Fibroblast of lung (primary cell): Measurements from ENCODE around the gene PCDHAC1. TPM values are rescaled to one million over a fixed set of nuclear protein-coding genes. Genes with fewer than 3 reads are reported as not detected.

Experiments
- DNase-seq, 2 donors: peaks; one replicate each; pipeline versions ENCODE4 v3.0.0 to v3.0.0-alpha.2; 2010; ENCODE audit warnings: low read depth in 2 of 2
- H2AFZ ChIP-seq: 2 replicates; pipeline ENCODE4 v1.5.1; 2012; ENCODE audit warnings: low read length, control low read depth, inconsistent platforms
- H3K27ac ChIP-seq: 2 replicates; pipeline ENCODE4 v1.5.1; 2011; ENCODE audit warnings: low read length, control low read depth; ENCODE audit not compliant: insufficient read depth
- H3K27me3 ChIP-seq: 2 replicates; pipeline ENCODE4 v1.5.1; 2011; ENCODE audit warnings: mild to moderate bottlenecking, low read length; ENCODE audit not compliant: control insufficient read depth, insufficient read depth
- H3K36me3 ChIP-seq: 2 replicates; pipeline ENCODE4 v1.5.1; 2011; ENCODE audit warnings: low read length; ENCODE audit not compliant: control insufficient read depth, insufficient read depth
- H3K4me1 ChIP-seq: 2 replicates; pipeline ENCODE4 v1.5.1; 2011; ENCODE audit warnings: low read length; ENCODE audit not compliant: control insufficient read depth, insufficient read depth; ENCODE audit errors: extremely low read depth
- H3K4me2 ChIP-seq: 2 replicates; pipeline ENCODE4 v1.5.1; 2011; ENCODE audit warnings: low read length, control low read depth; ENCODE audit not compliant: insufficient read depth; ENCODE audit errors: extremely low read depth
- H3K4me3 ChIP-seq, 4 experiments: fragments of 200-600 bp in 1 of 4; sonication (generic) in 1 of 4; replicated peaks in 1 of 4; 2 replicates each; pipeline ENCODE4 v1.5.1; 2011 to 2016; ENCODE audit warnings: low read length in 4 of 4, low read depth in 3 of 4, mild to moderate bottlenecking in 3 of 4, control low read depth in 2 of 4, inconsistent platforms in 1 of 4, mixed read lengths in 1 of 4; ENCODE audit not compliant: insufficient read depth in 1 of 4; ENCODE audit errors: control extremely low read depth in 1 of 4
- H3K79me2 ChIP-seq: 2 replicates; pipeline ENCODE4 v1.5.1; 2012; ENCODE audit warnings: mild to moderate bottlenecking, low read length, inconsistent platforms; ENCODE audit not compliant: control insufficient read depth, insufficient read depth
- H3K9ac ChIP-seq: 2 replicates; pipeline ENCODE4 v1.5.1; 2011; ENCODE audit warnings: mild to moderate bottlenecking, low read length, control low read depth; ENCODE audit not compliant: insufficient read depth
- H3K9me3 ChIP-seq: 2 replicates; pipeline ENCODE4 v1.5.1; 2012; ENCODE audit warnings: low read depth, low read length; ENCODE audit not compliant: control insufficient read depth, insufficient read depth
- H4K20me1 ChIP-seq: 2 replicates; pipeline ENCODE4 v1.5.1; 2011; ENCODE audit warnings: low read length; ENCODE audit not compliant: control insufficient read depth, insufficient read depth; ENCODE audit errors: extremely low read depth
- EZH2 ChIP-seq: IDR thresholded peaks from 2 replicates; pipeline ENCODE4 v1.5.1; 2012; ENCODE audit warnings: low read length, control low read depth, mild to moderate bottlenecking; ENCODE audit errors: missing control alignments
- polyA plus RNA-seq, 2 donors: library from polyadenylated mRNA; depleted of rRNA in 1 of 2; stranded (reverse) in 1 of 2; unstranded in 1 of 2; fragments of >200 nt; gene quantifications; 2 replicates each; pipeline ENCODE4 v1.2.1, GENCODE V29; 2011 to 2012; ENCODE audit warnings: missing spikeins in 1 of 2
- total RNA-seq: library from RNA; depleted of rRNA; stranded (reverse); fragments of >200 nt; gene quantifications from 2 replicates; pipeline ENCODE4 v1.2.1, GENCODE V29; 2014
- TF ChIP-seq, protein P1 (sequence below), 2 donors: IDR thresholded peaks in 1 of 2; conservative IDR thresholded peaks in 1 of 2; 1 replicate in 1 of 2; 2 replicates in 1 of 2; pipeline ENCODE4 v1.5.1; 2011 to 2012; ENCODE audit warnings: low read length in 2 of 2, control low read depth in 1 of 2, inconsistent platforms in 1 of 2, low read depth in 1 of 2, mild to moderate bottlenecking in 1 of 2

Gene PCDHAC1
- total and polyA plus RNA-seq, 2 donors (not counting 1 experiment from before 2014, with no cell fraction given): 0.14 to 0.66 TPM

DNA sequence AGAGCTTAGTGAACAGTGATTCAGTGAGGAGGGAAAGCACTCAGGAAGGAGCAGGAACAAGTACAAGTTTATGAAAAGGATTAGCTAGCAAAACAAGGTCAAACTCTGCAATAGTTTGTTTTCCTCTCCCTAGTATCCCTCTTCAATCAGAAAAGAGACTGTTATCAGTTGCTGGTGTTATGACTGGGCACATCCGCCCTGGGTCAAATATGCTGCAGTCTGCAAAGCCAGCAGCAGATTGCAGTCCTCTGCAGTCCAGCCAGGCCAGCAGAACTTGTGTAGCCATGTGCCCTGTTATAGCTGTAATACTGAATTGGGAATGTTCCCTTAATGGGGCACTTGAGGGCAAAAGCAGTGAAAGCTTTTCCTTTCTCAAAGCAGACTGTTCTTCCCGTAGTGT, 52.2 kb downstream of the PCDHAC1 start:
- H3K79me2 ChIP-seq: no peaks in the 10 kb centered on the region
- no peaks in the 10 kb centered on the region for H4K20me1 ChIP-seq
- H3K9ac ChIP-seq: no peak overlapping the region
- no peak overlapping the region for H3K4me2 ChIP-seq
- H3K4me3 ChIP-seq: no peak overlapping the region
- DNase-seq: no peak
- no peak for TF ChIP-seq EZH2
- TF ChIP-seq, protein P1, sequence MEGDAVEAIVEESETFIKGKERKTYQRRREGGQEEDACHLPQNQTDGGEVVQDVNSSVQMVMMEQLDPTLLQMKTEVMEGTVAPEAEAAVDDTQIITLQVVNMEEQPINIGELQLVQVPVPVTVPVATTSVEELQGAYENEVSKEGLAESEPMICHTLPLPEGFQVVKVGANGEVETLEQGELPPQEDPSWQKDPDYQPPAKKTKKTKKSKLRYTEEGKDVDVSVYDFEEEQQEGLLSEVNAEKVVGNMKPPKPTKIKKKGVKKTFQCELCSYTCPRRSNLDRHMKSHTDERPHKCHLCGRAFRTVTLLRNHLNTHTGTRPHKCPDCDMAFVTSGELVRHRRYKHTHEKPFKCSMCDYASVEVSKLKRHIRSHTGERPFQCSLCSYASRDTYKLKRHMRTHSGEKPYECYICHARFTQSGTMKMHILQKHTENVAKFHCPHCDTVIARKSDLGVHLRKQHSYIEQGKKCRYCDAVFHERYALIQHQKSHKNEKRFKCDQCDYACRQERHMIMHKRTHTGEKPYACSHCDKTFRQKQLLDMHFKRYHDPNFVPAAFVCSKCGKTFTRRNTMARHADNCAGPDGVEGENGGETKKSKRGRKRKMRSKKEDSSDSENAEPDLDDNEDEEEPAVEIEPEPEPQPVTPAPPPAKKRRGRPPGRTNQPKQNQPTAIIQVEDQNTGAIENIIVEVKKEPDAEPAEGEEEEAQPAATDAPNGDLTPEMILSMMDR (conservative IDR thresholded peaks at IDR 0.05 in 1 of 2, IDR thresholded peaks at IDR 0.05 in 1 of 2; ENCODE audit: low read depth in 1 of 2, low read length in 2 of 2): no peak
- no peaks in the 10 kb centered on the region for H3K36me3 ChIP-seq
- no peaks in the 10 kb centered on the region for H3K4me1 ChIP-seq
- H3K27ac ChIP-seq: no peak overlapping the region
- no peaks in the 10 kb centered on the region for H3K9me3 ChIP-seq
- no peak overlapping the region for H2AFZ ChIP-seq
- no peaks in the 10 kb centered on the region for H3K27me3 ChIP-seq

DNA sequence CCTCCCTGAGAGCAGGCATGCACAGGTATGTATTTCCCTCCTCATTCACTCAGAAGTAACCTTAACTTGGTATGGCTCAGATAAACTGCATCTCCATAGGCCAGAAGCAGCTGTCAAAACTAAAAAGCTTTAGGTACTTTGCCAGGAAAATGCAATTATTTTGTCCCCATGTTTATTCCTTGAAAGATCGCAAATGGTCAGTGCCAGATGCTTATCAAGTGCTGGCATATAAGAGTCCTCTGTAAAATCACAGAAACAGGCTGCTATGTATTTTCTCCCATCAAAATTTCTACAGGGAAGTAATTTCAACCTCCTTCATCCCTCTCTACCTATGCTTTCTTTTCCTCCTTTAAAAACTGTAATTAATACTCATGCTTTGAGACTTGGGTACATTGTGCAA, 52.9 kb downstream of the PCDHAC1 start:
- Histone ChIP-seq H3K9ac (no peak overlapping the region), H3K27ac (no peak overlapping the region), H3K4me1 (no peaks in the 10 kb centered on the region), H3K4me3 (no peak overlapping the region), H2AFZ (no peak overlapping the region), H3K9me3 (no peaks in the 10 kb centered on the region), H3K27me3 (no peaks in the 10 kb centered on the region), H3K79me2 (no peaks in the 10 kb centered on the region), H3K4me2 (no peak overlapping the region), H4K20me1 (no peaks in the 10 kb centered on the region), H3K36me3 (no peaks in the 10 kb centered on the region)
- TF ChIP-seq EZH2: no peak
- TF ChIP-seq, protein P1 (conservative IDR thresholded peaks at IDR 0.05 in 1 of 2, IDR thresholded peaks at IDR 0.05 in 1 of 2; ENCODE audit: low read depth in 1 of 2, low read length in 2 of 2): no peak
- no peak for DNase-seq

Other genes with a start within 250 kb of the PCDHAC1 start
- 51.9 and 53.2 TPM in 2 replicates for gene HARS1, start 234.9 kb upstream of the PCDHAC1 start, total RNA-seq
- gene HARS1, start 234.9 kb upstream of the PCDHAC1 start, polyA plus RNA-seq: 85.8 and 110 TPM in 2 replicates
- gene HARS2, start 234.8 kb upstream of the PCDHAC1 start, total RNA-seq: 26.2 and 30.1 TPM in 2 replicates
- gene HARS2, start 234.8 kb upstream of the PCDHAC1 start, polyA plus RNA-seq: 27.1 and 27.8 TPM in 2 replicates
- 69.4 and 77.0 TPM in 2 replicates for gene ZMAT2, start 225.9 kb upstream of the PCDHAC1 start, total RNA-seq
- gene ZMAT2, start 225.9 kb upstream of the PCDHAC1 start, polyA plus RNA-seq: 85.5 and 85.6 TPM in 2 replicates
- under 0.01 TPM in 2 replicates for gene PCDHA1, start 140.2 kb upstream of the PCDHAC1 start, total RNA-seq
- 0.05 and 0.12 TPM in 2 replicates for gene PCDHA1, start 140.2 kb upstream of the PCDHAC1 start, polyA plus RNA-seq
- under 0.01 and 0.33 TPM in 2 replicates for gene PCDHA2, start 131.4 kb upstream of the PCDHAC1 start, total RNA-seq
- gene PCDHA2, start 131.4 kb upstream of the PCDHAC1 start, polyA plus RNA-seq: 0.10 TPM in 1 of 2 replicates, not detected in the other
- 0.26 and 1.2 TPM in 2 replicates for gene PCDHA3, start 125.2 kb upstream of the PCDHAC1 start, total RNA-seq
- gene PCDHA3, start 125.2 kb upstream of the PCDHAC1 start, polyA plus RNA-seq: 0.07 and 0.89 TPM in 2 replicates
- 0.51 and 1.2 TPM in 2 replicates for gene PCDHA4, start 119.2 kb upstream of the PCDHAC1 start, total RNA-seq
- 0.05 and 0.42 TPM in 2 replicates for gene PCDHA4, start 119.2 kb upstream of the PCDHAC1 start, polyA plus RNA-seq
- gene PCDHA5, start 104.7 kb upstream of the PCDHAC1 start, total RNA-seq: 0.33 TPM in 1 of 2 replicates, not detected in the other
- gene PCDHA5, start 104.7 kb upstream of the PCDHAC1 start, polyA plus RNA-seq: 0.01 and 0.24 TPM in 2 replicates
- 0.51 and 3.6 TPM in 2 replicates for gene PCDHA6, start 98.3 kb upstream of the PCDHAC1 start, total RNA-seq
- gene PCDHA6, start 98.3 kb upstream of the PCDHAC1 start, polyA plus RNA-seq: 0.11 and 2.8 TPM in 2 replicates
- gene PCDHA7, start 92.0 kb upstream of the PCDHAC1 start, total RNA-seq: 0.26 and 2.1 TPM in 2 replicates
- gene PCDHA7, start 92.0 kb upstream of the PCDHAC1 start, polyA plus RNA-seq: 0.10 and 2.5 TPM in 2 replicates
- gene PCDHA8, start 85.1 kb upstream of the PCDHAC1 start, total RNA-seq: under 0.01 and 0.33 TPM in 2 replicates
- 0.01 and 0.33 TPM in 2 replicates for gene PCDHA8, start 85.1 kb upstream of the PCDHAC1 start, polyA plus RNA-seq
- gene PCDHA9, start 77.9 kb upstream of the PCDHAC1 start, total RNA-seq: 0.26 and 0.33 TPM in 2 replicates
- gene PCDHA9, start 77.9 kb upstream of the PCDHAC1 start, polyA plus RNA-seq: 0.03 TPM in 1 of 2 replicates, not detected in the other
- 0.26 and 0.66 TPM in 2 replicates for gene PCDHA10, start 70.4 kb upstream of the PCDHAC1 start, total RNA-seq
- gene PCDHA10, start 70.4 kb upstream of the PCDHAC1 start, polyA plus RNA-seq: 0.09 and 2.0 TPM in 2 replicates
- 0.51 and 0.66 TPM in 2 replicates for gene PCDHA11, start 57.3 kb upstream of the PCDHAC1 start, total RNA-seq
- gene PCDHA11, start 57.3 kb upstream of the PCDHAC1 start, polyA plus RNA-seq: 0.15 TPM in 1 of 2 replicates, not detected in the other
- 0.26 and 0.50 TPM in 2 replicates for gene PCDHA12, start 51.0 kb upstream of the PCDHAC1 start, total RNA-seq
- not detected in 2 replicates for gene PCDHA12, start 51.0 kb upstream of the PCDHAC1 start, polyA plus RNA-seq
- under 0.01 and 0.33 TPM in 2 replicates for gene PCDHA13, start 44.2 kb upstream of the PCDHAC1 start, total RNA-seq
- 0.02 TPM in 1 of 2 replicates, not detected in the other for gene PCDHA13, start 44.2 kb upstream of the PCDHAC1 start, polyA plus RNA-seq
- 1.7 and 2.6 TPM in 2 replicates for gene PCDHAC2, start 40.2 kb downstream of the PCDHAC1 start, total RNA-seq
- gene PCDHAC2, start 40.2 kb downstream of the PCDHAC1 start, polyA plus RNA-seq: 0.03 and 0.48 TPM in 2 replicates
- not detected in 2 replicates for gene PCDHB1, start 125.1 kb downstream of the PCDHAC1 start, total RNA-seq
- gene PCDHB1, start 125.1 kb downstream of the PCDHAC1 start, polyA plus RNA-seq: not detected in 2 replicates
- 1.8 and 4.6 TPM in 2 replicates for gene PCDHB2, start 168.3 kb downstream of the PCDHAC1 start, total RNA-seq
- 0.91 and 3.1 TPM in 2 replicates for gene PCDHB2, start 168.3 kb downstream of the PCDHAC1 start, polyA plus RNA-seq
- gene PCDHB3, start 174.2 kb downstream of the PCDHAC1 start, total RNA-seq: 0.77 and 1.7 TPM in 2 replicates
- 0.35 and 2.3 TPM in 2 replicates for gene PCDHB3, start 174.2 kb downstream of the PCDHAC1 start, polyA plus RNA-seq
- 0.50 and 0.51 TPM in 2 replicates for gene PCDHB4, start 195.5 kb downstream of the PCDHAC1 start, total RNA-seq
- 0.08 and 0.27 TPM in 2 replicates for gene PCDHB4, start 195.5 kb downstream of the PCDHAC1 start, polyA plus RNA-seq
- gene PCDHB5, start 208.9 kb downstream of the PCDHAC1 start, total RNA-seq: 1.8 and 2.8 TPM in 2 replicates
- 0.60 and 1.1 TPM in 2 replicates for gene PCDHB5, start 208.9 kb downstream of the PCDHAC1 start, polyA plus RNA-seq
- gene PCDHB6, start 223.8 kb downstream of the PCDHAC1 start, total RNA-seq: 0.26 and 0.33 TPM in 2 replicates
- 0.07 and 0.42 TPM in 2 replicates for gene PCDHB6, start 223.8 kb downstream of the PCDHAC1 start, polyA plus RNA-seq
- 1.0 and 1.5 TPM in 2 replicates for gene PCDHB7, start 246.3 kb downstream of the PCDHAC1 start, total RNA-seq
- gene PCDHB7, start 246.3 kb downstream of the PCDHAC1 start, polyA plus RNA-seq: 0.28 and 0.61 TPM in 2 replicates